ENCODE data around the gene KRCC1.

KRCC1 gene

GRCh38 chr2:88032070-88032702 is 23.4 kb downstream of the KRCC1 start:
- no peak overlapping the region for H2AFZ ChIP-seq (ENCODE audit: low read length)
- H3K9me3 ChIP-seq (ENCODE audit: insufficient read depth, low read depth, low read length): no peaks in the 10 kb centered on the region
- no peaks in the 10 kb centered on the region for H3K9me2 ChIP-seq (replicated peaks; ENCODE audit: low read depth, low read length)
- H3K9ac ChIP-seq (ENCODE audit: low read depth, low read length, poor library complexity, severe bottlenecking): no peak overlapping the region
- H3K27me3 ChIP-seq (ENCODE audit: insufficient read depth, low read length, poor library complexity, severe bottlenecking): no peaks in the 10 kb centered on the region
- no peaks in the 10 kb centered on the region for H4K20me1 ChIP-seq (ENCODE audit: insufficient read depth, low read length, poor library complexity, severe bottlenecking)
- no peak overlapping the region for H3K4me2 ChIP-seq (ENCODE audit: low read depth, low read length, poor library complexity, severe bottlenecking)
- H3K4me3 ChIP-seq (ENCODE audit: low read length, poor library complexity, severe bottlenecking): no peak overlapping the region
- H3K36me3 ChIP-seq (ENCODE audit: insufficient read depth, low read length): no peaks in the 10 kb centered on the region
- H3K79me2 ChIP-seq (ENCODE audit: insufficient read depth, low read length): no peaks in the 10 kb centered on the region
- TF ChIP-seq, protein P1, sequence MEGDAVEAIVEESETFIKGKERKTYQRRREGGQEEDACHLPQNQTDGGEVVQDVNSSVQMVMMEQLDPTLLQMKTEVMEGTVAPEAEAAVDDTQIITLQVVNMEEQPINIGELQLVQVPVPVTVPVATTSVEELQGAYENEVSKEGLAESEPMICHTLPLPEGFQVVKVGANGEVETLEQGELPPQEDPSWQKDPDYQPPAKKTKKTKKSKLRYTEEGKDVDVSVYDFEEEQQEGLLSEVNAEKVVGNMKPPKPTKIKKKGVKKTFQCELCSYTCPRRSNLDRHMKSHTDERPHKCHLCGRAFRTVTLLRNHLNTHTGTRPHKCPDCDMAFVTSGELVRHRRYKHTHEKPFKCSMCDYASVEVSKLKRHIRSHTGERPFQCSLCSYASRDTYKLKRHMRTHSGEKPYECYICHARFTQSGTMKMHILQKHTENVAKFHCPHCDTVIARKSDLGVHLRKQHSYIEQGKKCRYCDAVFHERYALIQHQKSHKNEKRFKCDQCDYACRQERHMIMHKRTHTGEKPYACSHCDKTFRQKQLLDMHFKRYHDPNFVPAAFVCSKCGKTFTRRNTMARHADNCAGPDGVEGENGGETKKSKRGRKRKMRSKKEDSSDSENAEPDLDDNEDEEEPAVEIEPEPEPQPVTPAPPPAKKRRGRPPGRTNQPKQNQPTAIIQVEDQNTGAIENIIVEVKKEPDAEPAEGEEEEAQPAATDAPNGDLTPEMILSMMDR (conservative IDR thresholded peaks at IDR 0.05; ENCODE audit: low read length): no peak
- TF ChIP-seq EZH2phosphoT487 (IDR thresholded peaks at IDR 0.05; ENCODE audit: borderline replicate concordance): no peak
- no peaks in the 10 kb centered on the region for H3K4me1 ChIP-seq (ENCODE audit: insufficient read depth, low read length, poor library complexity, severe bottlenecking)
- H3F3A ChIP-seq (ENCODE audit: low read depth): no peaks in the 10 kb centered on the region

DNA sequence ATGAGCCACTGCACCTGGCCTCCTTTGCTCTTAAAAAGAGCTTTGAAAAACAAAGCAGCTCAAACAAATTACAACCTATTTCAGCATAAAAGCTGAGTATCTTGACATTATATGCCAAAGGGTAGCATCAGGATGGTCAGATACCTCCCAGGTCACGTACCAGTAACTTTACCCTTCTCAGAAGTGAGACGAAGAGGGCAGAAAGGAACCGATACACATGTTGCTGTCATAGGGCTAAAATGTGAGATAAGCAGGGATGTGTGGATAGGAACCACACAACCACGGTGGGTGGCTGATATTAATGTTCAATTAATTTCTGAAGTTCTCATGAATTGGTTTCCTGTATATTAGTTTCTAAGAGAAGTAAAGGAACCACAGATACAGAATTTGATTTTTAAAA is 26.7 kb downstream of the KRCC1 start:
- no peaks in the 10 kb centered on the region for H4K20me1 ChIP-seq (ENCODE audit: insufficient read depth, low read length, poor library complexity, severe bottlenecking)
- no peak for TF ChIP-seq EZH2phosphoT487 (IDR thresholded peaks at IDR 0.05; ENCODE audit: borderline replicate concordance)
- TF ChIP-seq, protein P1 (conservative IDR thresholded peaks at IDR 0.05; ENCODE audit: low read length): no peak
- no peaks in the 10 kb centered on the region for H3F3A ChIP-seq (ENCODE audit: low read depth)
- H3K4me1 ChIP-seq (ENCODE audit: insufficient read depth, low read length, poor library complexity, severe bottlenecking): no peaks in the 10 kb centered on the region
- H3K9ac ChIP-seq (ENCODE audit: low read depth, low read length, poor library complexity, severe bottlenecking): no peak overlapping the region
- H3K36me3 ChIP-seq (ENCODE audit: insufficient read depth, low read length): no peaks in the 10 kb centered on the region
- H3K4me2 ChIP-seq (ENCODE audit: low read depth, low read length, poor library complexity, severe bottlenecking): no peak overlapping the region
- no peak overlapping the region for H3K4me3 ChIP-seq (ENCODE audit: low read length, poor library complexity, severe bottlenecking)
- H3K79me2 ChIP-seq (ENCODE audit: insufficient read depth, low read length): no peaks in the 10 kb centered on the region
- no peaks in the 10 kb centered on the region for H3K27me3 ChIP-seq (ENCODE audit: insufficient read depth, low read length, poor library complexity, severe bottlenecking)
- H3K9me2 ChIP-seq (replicated peaks; ENCODE audit: low read depth, low read length): no peaks in the 10 kb centered on the region
- no peaks in the 10 kb centered on the region for H3K9me3 ChIP-seq (ENCODE audit: insufficient read depth, low read depth, low read length)
- H2AFZ ChIP-seq (ENCODE audit: low read length): no peak overlapping the region

GRCh38 chr2:88027697-88028389 is 27.7 kb downstream of the KRCC1 start:
- Histone ChIP-seq H3F3A (ENCODE audit: low read depth) (no peaks in the 10 kb centered on the region), H3K4me3 (ENCODE audit: low read length, poor library complexity, severe bottlenecking) (no peak overlapping the region), H3K36me3 (ENCODE audit: insufficient read depth, low read length) (no peaks in the 10 kb centered on the region), H3K79me2 (ENCODE audit: insufficient read depth, low read length) (no peaks in the 10 kb centered on the region), H3K4me2 (ENCODE audit: low read depth, low read length, poor library complexity, severe bottlenecking) (no peak overlapping the region), H3K4me1 (ENCODE audit: insufficient read depth, low read length, poor library complexity, severe bottlenecking) (no peaks in the 10 kb centered on the region), H3K9ac (ENCODE audit: low read depth, low read length, poor library complexity, severe bottlenecking) (no peak overlapping the region), H2AFZ (ENCODE audit: low read length) (no peak overlapping the region), H3K27me3 (ENCODE audit: insufficient read depth, low read length, poor library complexity, severe bottlenecking) (no peaks in the 10 kb centered on the region), H3K9me2 (replicated peaks; ENCODE audit: low read depth, low read length) (no peaks in the 10 kb centered on the region), H3K9me3 (ENCODE audit: insufficient read depth, low read depth, low read length) (no peaks in the 10 kb centered on the region), H4K20me1 (ENCODE audit: insufficient read depth, low read length, poor library complexity, severe bottlenecking) (no peaks in the 10 kb centered on the region)
- TF ChIP-seq, protein P1 (conservative IDR thresholded peaks at IDR 0.05; ENCODE audit: low read length): no peak
- TF ChIP-seq EZH2phosphoT487 (IDR thresholded peaks at IDR 0.05; ENCODE audit: borderline replicate concordance): no peak
